PC-9 (cell line): ENCODE results near the gene AHNAK. TPM values are rescaled to one million over a fixed set of nuclear protein-coding genes. Genes with fewer than 3 reads are reported as not detected.

Source experiments
- BruUV-seq: library from RNA; stranded (reverse); fragments of 400-500 nt; replicated peaks from 2 replicates; lab custom pipeline; 2021; lab: Mats Ljungman, UMichigan
- CTCF ChIA-PET: fragments of 300-600 bp; sonication (Branson Sonifier 250); formaldehyde crosslinking; loops from one replicate; lab custom pipeline; 2022; ENCODE audit warnings: antibody characterized with exemption; lab: Charles Lee
- POLR2A ChIA-PET: fragments of 300-600 bp; sonication (Branson Sonifier 250); formaldehyde crosslinking; loops from one replicate; lab custom pipeline; 2022; ENCODE audit warnings: antibody characterized with exemption; ENCODE audit not compliant: unreplicated experiment; lab: Charles Lee
- DNase-seq, 2 experiments: peaks; one replicate each; pipeline versions ENCODE4 v3.0.0 to v3.0.0-alpha.2; 2015 to 2022; ENCODE audit warnings: mixed read lengths in 1 of 2
- H2AFZ ChIP-seq: fragments of 200-600 bp; sonication (generic); 2 replicates; pipeline ENCODE4 v1.8.1; 2017; ENCODE audit warnings: antibody characterized with exemption
- H3F3A ChIP-seq: fragments of 200-600 bp; sonication (generic); 2 replicates; pipeline ENCODE4 v1.8.1; 2017; ENCODE audit warnings: antibody characterized with exemption, mild to moderate bottlenecking, low read depth; ENCODE audit not compliant: insufficient read depth
- H3K27ac ChIP-seq: fragments of 200-600 bp; sonication (generic); 2 replicates; pipeline ENCODE4 v1.6.1; 2016; ENCODE audit warnings: mixed run types
- H3K27me3 ChIP-seq: fragments of 200-600 bp; sonication (generic); 2 replicates; pipeline ENCODE4 v1.6.1; 2016; ENCODE audit warnings: low read depth, mixed run types; ENCODE audit not compliant: insufficient read depth
- H3K36me3 ChIP-seq: fragments of 200-600 bp; sonication (generic); 2 replicates; pipeline ENCODE4 v1.6.1; 2016; ENCODE audit warnings: low read depth, mixed run types
- H3K4me1 ChIP-seq: fragments of 200-600 bp; sonication (generic); replicated peaks from 2 replicates; pipeline ENCODE4 v1.6.1; 2016; ENCODE audit warnings: mixed run types; ENCODE audit not compliant: insufficient read depth
- H3K4me2 ChIP-seq: fragments of 200-600 bp; sonication (generic); 2 replicates; pipeline ENCODE4 v1.6.1; 2017; ENCODE audit warnings: mixed run types
- H3K4me3 ChIP-seq: fragments of 200-600 bp; sonication (generic); 2 replicates; pipeline ENCODE4 v1.6.1; 2016; ENCODE audit warnings: mixed run types
- H3K79me2 ChIP-seq: fragments of 200-600 bp; sonication (generic); 2 replicates; pipeline ENCODE4 v1.6.1; 2017; ENCODE audit warnings: low read depth, mixed run types
- H3K9me2 ChIP-seq: fragments of 200-600 bp; sonication (generic); 2 replicates; pipeline ENCODE4 v1.8.1; 2017; ENCODE audit warnings: mild to moderate bottlenecking; ENCODE audit not compliant: insufficient read depth
- H3K9me3 ChIP-seq: fragments of 200-600 bp; sonication (generic); 2 replicates; pipeline ENCODE4 v1.8.1; 2016; ENCODE audit warnings: low read depth; ENCODE audit not compliant: insufficient read depth
- H4K20me1 ChIP-seq: fragments of 200-600 bp; sonication (generic); 2 replicates; pipeline ENCODE4 v1.8.1; 2017; ENCODE audit not compliant: insufficient read depth
- EZH2 ChIP-seq: fragments of 200-600 bp; sonication (generic); IDR thresholded peaks from 2 replicates; pipeline ENCODE4 v1.8.0; 2017; ENCODE audit warnings: antibody characterized with exemption, low read depth
- intact Hi-C: fragments of 100-400 bp; cut with micrococcal nuclease; formaldehyde crosslinking; loops from one replicate; pipeline ENCODE4 v1.10.0; 2022; ENCODE audit not compliant: unreplicated experiment
- total RNA-seq: library from RNA; stranded (reverse); gene quantifications from 2 replicates; pipeline ENCODE4 v1.2.3, GENCODE V29; 2021
- TF ChIP-seq, protein P1 (sequence below): fragments of 200-600 bp; sonication (generic); conservative IDR thresholded peaks from 2 replicates; pipeline ENCODE4 v1.6.1; 2017; ENCODE audit warnings: mixed run types, antibody characterized with exemption, mild to moderate bottlenecking, moderate library complexity

AHNAK gene
- total RNA-seq, 1 experiment from 2014 or later = 632 TPM

DNA sequence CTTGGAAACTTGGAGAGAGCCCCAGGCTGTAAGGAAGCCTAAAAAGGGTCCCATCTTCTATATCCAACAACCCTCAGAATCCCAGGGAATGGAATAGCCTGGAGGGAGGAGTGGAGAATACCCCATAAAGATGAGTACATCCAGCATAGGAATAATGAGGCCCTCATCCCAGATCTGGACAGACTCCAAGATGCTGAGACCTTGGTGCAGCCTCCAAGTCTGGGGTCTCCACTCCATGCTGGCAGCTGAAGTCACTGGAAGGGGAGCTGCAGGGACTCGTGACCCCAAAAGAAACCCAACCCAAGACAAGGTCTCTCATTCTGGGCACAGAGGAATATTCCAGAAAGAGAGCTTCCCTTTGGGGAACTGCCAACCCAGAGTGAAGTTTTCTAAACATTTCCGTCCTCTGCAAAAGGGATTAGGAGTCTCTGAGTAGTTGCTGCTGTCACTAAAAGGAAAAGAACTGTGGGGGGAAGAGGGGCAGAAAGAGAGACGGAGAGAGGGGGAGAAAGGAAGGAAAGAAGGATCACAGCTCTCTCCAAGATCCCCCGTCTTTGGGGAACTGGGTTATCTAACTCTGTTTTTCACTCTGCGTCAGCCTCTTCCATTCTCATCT is 127.2 kb downstream of the AHNAK start:
- intact Hi-C loops = no loop called here
- Histone ChIP-seq H3K36me3 (no peaks in the 10 kb centered on the region), H3K27ac (no peak overlapping the region), H3F3A (peaks cover 9% of the 10 kb centered on the region; the same call in 1 of the 2 replicates), H4K20me1 (no peaks in the 10 kb centered on the region), H3K4me2 (no peak overlapping the region), H3K27me3 (no peaks in the 10 kb centered on the region), H3K9me3 (no peaks in the 10 kb centered on the region), H2AFZ (no peak overlapping the region), H3K4me3 (no peak overlapping the region), H3K79me2 (no peaks in the 10 kb centered on the region), H3K4me1 (no peaks in the 10 kb centered on the region), H3K9me2 (no peaks in the 10 kb centered on the region)
- ChIA-PET CTCF (interaction anchor here (0.6 kb wide), 1 partner anchor 1657 kb away, joined by 3 read pairs; no protein-coding TSS in a partner anchor), POLR2A (no interaction called here)
- no peak for DNase-seq
- no TSS peak for BruUV-seq
- TF ChIP-seq, protein P1, sequence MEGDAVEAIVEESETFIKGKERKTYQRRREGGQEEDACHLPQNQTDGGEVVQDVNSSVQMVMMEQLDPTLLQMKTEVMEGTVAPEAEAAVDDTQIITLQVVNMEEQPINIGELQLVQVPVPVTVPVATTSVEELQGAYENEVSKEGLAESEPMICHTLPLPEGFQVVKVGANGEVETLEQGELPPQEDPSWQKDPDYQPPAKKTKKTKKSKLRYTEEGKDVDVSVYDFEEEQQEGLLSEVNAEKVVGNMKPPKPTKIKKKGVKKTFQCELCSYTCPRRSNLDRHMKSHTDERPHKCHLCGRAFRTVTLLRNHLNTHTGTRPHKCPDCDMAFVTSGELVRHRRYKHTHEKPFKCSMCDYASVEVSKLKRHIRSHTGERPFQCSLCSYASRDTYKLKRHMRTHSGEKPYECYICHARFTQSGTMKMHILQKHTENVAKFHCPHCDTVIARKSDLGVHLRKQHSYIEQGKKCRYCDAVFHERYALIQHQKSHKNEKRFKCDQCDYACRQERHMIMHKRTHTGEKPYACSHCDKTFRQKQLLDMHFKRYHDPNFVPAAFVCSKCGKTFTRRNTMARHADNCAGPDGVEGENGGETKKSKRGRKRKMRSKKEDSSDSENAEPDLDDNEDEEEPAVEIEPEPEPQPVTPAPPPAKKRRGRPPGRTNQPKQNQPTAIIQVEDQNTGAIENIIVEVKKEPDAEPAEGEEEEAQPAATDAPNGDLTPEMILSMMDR = no peak
- TF ChIP-seq EZH2 = no peak

DNA sequence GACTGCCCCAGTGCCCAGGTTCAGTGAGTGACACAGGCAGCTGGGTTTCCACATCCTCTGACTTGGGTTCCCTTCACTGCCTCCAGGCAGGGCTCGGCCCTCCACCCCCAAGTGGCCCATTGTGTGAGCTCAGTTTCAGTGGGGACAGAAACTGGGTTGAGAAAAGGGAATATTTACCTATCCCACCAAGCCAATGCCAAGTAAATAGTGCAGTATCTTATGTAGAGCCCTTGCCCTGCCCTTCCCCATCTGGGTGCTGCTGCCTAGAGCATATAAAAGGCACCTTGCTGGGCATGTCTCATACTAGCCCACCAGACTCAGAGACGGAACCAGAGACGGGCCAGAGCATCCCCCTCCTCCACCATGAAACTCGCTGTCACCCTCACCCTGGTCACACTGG is 127.9 kb downstream of the AHNAK start, which contains the start of gene SCGB1A1:
Gene SCGB1A1, plus strand, starts transcription at position 301 of the 400 bp plus-strand sequence. Its CDS starts 63 bp downstream, at position 364.
- Histone ChIP-seq H3K27ac (no peak within 1 kb of the TSS), H3K4me1 (no peaks in the 10 kb centered on the region), H3K9me2 (no peaks in the 10 kb centered on the region), H3K9me3 (no peaks in the 10 kb centered on the region), H3K4me3 (no peak within 1 kb of the TSS), H4K20me1 (no peaks in the 10 kb centered on the region), H3K79me2 (no peaks in the 10 kb centered on the region), H3K4me2 (no peak within 1 kb of the TSS), H3F3A (peaks cover 2% of the 10 kb centered on the region; the same call in 1 of the 2 replicates), H3K36me3 (no peaks in the 10 kb centered on the region), H3K27me3 (no peaks in the 10 kb centered on the region), H2AFZ (no peak within 1 kb of the TSS)
- intact Hi-C loops = no loop called here
- TF ChIP-seq, protein P1 = no peak
- no peak for TF ChIP-seq EZH2
- BruUV-seq = no TSS peak
- ChIA-PET CTCF (no interaction called here), POLR2A (interaction anchor here (0.8 kb wide), 1 partner anchor 249 kb away, joined by 5 read pairs; no protein-coding TSS in a partner anchor)
- no peak for DNase-seq

DNA sequence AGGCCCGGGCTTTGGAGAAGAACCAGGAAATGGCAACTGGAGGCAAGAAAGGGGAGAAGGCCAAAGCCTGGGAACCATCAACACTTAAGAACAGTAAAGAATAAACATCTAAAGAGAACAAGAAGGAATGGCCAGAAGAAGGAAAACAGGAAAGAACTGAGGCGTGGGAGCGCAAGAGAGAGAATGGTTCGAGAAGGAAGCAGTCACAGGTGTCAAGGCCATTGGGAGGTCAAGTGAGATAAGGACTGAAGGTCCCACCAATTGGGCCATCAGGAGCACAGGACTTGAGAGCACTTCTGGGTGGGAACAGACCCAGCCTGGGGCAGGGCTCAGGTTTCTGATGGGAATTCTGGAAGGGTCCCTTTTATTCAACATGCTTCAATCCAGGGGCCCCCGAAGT is 128.5 kb downstream of the AHNAK start:
- Histone ChIP-seq H3K27ac (no peak overlapping the region), H3K9me2 (no peaks in the 10 kb centered on the region), H3K36me3 (no peaks in the 10 kb centered on the region), H3K79me2 (no peaks in the 10 kb centered on the region), H3F3A (no peaks in the 10 kb centered on the region; the same call in 1 of the 2 replicates), H4K20me1 (no peaks in the 10 kb centered on the region), H2AFZ (no peak overlapping the region), H3K27me3 (no peaks in the 10 kb centered on the region), H3K4me2 (no peak overlapping the region), H3K4me1 (no peaks in the 10 kb centered on the region), H3K4me3 (no peak overlapping the region), H3K9me3 (no peaks in the 10 kb centered on the region)
- ChIA-PET POLR2A (interaction anchor here (0.8 kb wide), 1 partner anchor 249 kb away, joined by 5 read pairs; no protein-coding TSS in a partner anchor), CTCF (no interaction called here)
- no peak for DNase-seq
- BruUV-seq = no TSS peak
- TF ChIP-seq, protein P1 = no peak
- intact Hi-C loops = no loop called here
